Breast epithelium (tissue), 3 donors: ENCODE results near the gene BSND.

ENCODE experiments used
- CTCF ChIP-seq, 3 donors: fragments of 450-650 bp; IDR thresholded peaks; one replicate each; pipeline ENCODE4 v1.5.1; 2016 to 2017; ENCODE audit warnings: antibody characterized with exemption in 3 of 3, mild to moderate bottlenecking in 3 of 3, moderate library complexity in 3 of 3
- POLR2A ChIP-seq: fragments of 450-650 bp; IDR thresholded peaks from one replicate; pipeline ENCODE4 v1.6.1; 2016; ENCODE audit warnings: antibody characterized with exemption, mild to moderate bottlenecking, moderate library complexity

GRCh38 chr1:54953846-54954245 lies 44.9 kb upstream of the BSND start:
- no peak for TF ChIP-seq CTCF (IDR thresholded peaks at IDR 0.05)
- TF ChIP-seq POLR2A: no peak
